ENCODE measurements around the gene SIVA1.
"Not testable (repeated sequence)": the region's sequence is repeated elsewhere in the genome, so short reads cannot be mapped to it uniquely, and the experiment has no call there.

Gene SIVA1

DNA sequence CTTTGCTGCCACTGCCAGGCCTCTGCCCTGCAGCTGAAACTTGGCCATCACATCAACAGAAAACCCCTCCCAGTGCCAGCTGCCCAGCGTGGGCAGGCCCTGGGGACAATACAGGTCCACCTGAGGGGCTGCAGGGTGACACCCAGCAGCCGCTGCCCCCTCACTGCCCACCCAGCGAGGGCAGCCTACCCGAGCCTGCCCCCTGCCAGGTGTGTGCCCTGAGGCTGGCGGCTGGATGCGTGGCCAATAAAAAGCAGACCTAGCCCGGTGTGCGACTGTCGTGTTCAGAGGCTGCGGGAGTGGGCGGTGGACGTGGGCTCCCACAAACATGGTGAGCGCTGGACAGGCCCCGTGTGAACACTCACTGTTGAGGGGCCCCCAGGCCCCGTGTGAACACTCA lies 33.6 kb upstream of the SIVA1 start:
- DNase-seq (ENCODE audit: low read depth in 3 of 3, low spot score in 1 of 3), result no peak

DNA sequence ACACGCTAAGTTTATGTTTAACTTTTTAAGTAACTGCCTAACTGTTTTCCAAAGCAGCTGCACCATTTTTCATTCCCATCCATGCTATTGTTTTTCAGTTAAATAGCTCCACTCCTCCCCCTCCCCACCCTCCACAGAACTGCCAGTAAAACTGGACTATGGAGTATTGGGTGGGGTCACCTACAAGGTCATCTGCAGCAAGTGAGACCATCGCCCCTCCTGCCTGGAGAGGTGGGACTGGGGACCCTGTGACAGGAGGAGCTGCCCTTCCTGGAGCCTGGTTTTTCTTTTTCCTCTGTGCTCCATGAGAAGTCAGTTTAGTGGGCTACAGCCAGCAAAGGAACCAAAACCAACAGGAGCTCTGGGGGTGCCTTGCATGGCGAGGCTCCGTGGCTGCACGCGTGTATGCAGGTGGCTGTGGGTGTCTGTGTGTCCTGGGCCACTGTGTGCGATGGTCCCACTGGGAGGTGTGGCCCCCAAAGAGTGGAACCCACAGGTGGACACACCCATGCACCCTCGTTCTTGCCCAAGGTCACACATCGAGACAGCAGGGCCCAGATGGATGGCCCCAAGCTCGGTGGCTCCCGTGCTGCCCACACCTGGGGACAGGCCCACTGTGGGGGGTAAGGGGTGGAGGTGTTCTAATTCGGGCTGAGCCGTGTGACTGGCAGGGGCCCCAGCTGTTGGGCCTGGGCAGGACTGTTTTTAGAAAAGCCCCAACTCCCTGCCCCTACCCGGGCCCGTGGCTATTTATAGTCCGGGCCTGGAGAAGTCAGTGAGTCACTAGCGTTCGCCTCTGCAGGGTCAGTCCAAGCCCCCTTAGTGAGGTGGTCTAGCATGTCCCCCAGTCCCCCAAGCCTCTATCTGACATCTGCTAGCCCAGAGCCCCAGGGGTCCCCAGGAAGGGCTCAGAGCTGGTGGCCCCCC lies 31.2 kb upstream of the SIVA1 start:
- no peak for DNase-seq (ENCODE audit: low read depth in 3 of 3, low spot score in 1 of 3)

DNA sequence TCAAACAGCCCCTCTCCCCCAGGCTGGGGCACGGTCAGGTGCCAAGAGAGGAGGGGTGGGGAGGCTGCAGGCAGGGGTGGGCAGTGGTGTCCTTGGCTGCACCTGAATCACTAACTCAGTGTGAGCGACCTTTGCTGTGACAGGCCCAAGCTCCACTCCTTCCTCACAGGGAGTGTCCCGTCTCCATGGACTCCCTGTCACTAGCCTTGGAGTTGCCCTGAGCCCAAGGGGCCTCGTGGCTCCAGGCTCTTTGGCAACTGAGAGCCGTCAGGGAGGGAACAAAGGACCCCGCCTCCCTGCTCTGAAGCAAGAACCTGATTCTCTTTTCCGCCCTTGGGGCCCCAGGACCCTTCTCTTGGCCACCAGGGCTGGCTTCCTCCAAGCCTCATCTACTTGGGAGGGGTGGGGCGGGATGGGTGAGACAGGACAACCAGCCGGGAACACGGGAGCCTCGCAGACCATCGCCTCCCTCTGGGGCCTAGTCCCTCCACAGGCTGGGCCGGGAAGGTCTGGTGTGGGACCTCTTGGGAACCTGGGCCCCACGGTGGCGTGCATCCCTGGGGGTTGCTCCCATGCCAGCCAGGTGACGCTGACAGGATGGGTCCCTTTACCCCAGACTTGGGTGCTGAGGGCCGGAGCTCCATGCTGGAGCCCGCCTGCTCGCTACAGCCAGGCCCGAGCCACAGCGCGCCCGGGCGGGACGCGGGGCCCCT lies 29.9 kb upstream of the SIVA1 start:
- DNase-seq (ENCODE audit: low read depth in 3 of 3, low spot score in 1 of 3), result no peak

DNA sequence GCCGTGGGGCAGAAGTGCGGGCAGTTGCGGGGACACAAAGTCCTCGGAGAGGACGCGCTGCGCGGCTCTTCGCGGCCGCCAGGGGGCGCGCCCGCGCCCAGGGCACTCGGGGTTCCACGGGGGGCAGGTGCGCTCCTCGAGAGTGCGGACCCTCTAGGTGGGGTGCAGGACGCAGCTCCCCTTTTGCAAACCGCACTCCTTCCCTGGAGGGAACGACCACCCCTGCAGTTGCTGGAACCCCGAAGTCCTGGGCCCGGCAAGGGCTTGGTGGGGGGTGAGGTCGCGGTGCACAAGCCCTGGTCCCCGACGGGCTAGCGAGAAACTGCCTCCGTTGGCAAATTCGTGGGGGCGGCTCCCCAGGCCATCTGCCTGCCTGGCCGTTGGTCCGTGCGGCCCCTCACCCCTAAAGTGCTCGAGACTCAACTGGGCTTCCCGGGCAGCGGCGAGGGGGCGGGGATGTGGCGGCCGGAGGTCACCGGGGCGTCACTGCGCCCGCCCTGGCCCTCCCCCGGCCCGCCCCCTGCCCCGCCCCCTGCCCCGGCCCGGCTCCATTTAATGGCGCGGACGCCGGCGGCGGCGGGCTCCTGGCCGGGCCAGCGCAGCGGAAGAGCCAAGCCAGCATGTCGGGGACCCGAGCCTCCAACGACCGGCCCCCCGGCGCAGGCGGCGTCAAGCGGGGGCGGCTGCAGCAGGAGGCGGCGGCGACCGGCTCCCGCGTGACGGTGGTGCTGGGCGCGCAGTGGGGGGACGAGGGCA lies 29.1 kb upstream of the SIVA1 start, which contains the start of gene ADSS1:
Gene ADSS1, plus strand, starts transcription at position 579 of the 756 bp plus-strand sequence. Its CDS starts 42 bp downstream, at position 621.
- peak; percentile 10 to 48 (median 34) for DNase-seq (ENCODE audit: low read depth in 3 of 3, low spot score in 1 of 3)

DNA sequence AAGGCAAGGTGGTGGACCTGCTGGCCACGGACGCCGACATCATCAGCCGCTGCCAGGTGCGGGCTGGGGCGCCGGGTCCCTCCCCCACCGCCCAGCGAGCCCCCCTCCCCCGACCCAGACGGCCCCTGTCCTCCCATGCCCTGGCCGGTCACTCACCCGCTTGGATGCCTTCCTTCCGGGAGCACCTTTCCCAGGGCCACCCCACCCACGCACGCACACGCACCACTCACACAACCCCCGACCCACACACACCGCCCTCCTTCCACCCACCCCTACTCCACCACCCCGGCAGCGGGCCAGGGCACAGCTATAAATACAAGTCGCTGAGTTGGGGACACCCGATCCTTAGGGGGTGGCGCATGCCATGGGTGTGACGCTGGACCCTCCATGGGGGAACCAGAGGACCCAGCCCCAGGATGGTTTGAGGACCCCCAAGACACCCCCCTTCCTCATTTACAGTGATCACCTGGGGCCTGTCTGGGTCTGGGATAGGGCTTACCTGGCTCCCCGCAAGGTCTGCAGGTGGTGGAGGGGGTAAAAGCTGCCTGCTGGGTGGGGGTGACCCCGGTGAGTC lies 28.5 kb upstream of the SIVA1 start:
- no peak for DNase-seq (ENCODE audit: low read depth in 3 of 3, low spot score in 1 of 3)

DNA sequence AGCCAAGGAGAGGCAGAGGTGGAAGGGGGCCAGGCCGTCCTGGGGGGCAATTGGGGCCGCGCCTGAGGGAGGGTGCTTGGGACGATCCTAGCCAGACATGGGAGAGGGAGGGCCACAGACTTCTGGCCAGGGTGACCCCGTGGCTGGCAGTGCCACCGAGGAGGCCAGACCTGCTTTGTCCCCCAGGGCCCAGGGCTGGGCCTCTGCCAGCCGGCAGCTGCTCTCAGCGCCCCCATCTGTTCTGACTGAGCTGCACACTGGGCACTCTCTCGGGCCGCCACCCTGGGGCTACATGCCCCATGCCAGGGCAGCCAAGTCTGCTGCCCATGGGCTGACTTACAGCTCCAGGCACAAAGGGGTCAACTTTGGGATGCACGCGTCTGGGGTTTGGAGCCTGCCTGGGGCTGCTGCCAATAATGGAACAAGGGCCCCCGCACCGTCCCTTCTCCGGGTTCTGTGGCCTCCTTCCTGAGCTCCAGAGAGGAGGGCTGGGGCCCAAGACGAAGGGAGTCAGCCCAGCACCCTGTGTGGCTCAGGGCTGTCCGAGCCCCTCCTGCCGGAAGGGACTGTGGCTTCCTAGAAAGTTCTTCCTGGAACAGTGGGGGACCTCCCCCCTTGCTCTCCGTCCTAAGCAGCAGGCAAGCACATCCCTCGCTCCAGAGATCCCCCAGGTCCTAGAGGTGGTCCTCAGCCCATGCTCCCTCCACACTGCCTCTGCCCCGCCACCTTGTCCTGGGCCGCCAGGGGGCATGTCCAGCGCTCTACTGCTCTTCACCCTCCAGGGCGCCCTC lies 27.8 kb upstream of the SIVA1 start:
- no peak for DNase-seq (ENCODE audit: low read depth in 3 of 3, low spot score in 1 of 3)

DNA sequence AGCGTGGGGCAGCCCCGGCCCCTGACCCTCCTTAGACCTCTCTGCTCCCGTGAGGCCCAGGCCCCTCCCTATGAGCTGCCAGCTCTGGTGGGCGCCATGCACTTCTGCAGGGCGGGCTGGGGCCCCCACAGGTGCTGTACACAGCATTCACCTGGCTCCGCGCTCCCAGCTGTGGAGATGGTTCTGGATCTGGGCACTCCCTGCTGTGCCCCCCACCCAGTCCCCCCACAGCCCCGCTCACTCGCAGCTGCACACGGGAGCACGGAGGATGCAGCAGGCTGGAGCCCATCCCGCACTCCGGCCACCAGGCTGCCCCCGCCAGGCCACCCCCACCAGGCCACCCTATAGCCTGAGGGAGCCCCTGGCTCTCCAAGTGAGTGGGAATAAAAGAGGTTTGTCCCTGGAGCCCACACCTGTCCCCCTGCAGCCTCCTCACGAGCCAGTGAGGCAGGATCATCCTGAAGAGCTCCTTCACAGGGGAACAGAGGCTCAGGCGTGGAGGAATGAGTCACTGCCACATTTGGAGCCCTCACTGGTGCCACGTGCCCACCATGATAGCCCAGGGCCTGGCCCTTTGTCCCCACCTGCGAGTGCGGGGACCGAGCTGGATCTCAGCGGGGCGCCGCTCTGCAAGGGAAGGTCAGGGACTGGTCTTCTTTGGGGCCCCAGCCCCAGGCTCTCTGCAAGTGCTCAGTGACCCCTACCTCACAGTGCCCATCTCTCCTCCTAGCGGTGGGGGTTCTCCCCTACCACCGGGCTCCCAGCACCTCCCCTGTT lies 27.0 kb upstream of the SIVA1 start:
- DNase-seq (ENCODE audit: low read depth in 3 of 3, low spot score in 1 of 3), result no peak

DNA sequence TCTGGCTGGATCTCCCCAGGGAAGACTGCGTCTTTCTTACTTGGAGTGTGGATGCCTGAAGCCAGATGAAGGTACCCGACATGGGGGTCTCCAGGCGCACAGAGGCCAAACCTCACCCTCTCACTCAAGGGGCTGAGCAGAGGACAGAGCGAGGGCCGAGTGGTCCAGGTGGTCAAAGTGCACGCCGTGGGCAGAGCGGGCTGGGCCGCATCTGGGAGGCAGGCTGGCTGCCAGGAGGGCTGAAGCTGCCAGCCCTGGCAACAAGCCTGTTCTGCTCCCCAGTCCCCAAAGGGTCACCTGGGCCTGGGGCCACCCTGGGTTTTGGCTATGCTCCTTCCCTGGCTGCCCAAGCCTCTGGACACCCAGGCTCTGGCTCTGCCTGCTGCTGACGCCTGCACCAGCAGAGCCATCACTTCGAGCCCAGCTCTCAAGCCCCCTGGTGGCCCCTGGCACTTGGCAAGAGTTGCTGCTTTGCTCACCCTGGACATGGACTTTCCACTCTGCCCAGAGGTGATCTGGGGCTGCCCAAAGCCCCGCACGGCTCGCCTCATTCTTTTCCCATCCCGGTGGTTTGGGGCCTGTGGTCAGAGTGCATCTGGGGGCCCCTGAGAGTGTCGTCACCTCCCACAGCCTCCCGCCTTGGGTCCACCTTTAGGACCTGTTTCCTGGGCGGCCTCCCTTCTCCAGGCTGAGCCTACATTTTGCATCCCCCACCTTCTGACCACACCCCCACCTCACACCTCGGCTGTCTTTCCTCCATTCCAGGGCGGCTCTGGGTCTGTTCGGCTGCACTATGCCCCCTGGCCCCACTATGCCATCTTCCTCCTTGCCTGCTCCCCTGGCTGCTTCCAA lies 26.1 kb upstream of the SIVA1 start:
- no peak for DNase-seq (ENCODE audit: low read depth in 3 of 3, low spot score in 1 of 3)

DNA sequence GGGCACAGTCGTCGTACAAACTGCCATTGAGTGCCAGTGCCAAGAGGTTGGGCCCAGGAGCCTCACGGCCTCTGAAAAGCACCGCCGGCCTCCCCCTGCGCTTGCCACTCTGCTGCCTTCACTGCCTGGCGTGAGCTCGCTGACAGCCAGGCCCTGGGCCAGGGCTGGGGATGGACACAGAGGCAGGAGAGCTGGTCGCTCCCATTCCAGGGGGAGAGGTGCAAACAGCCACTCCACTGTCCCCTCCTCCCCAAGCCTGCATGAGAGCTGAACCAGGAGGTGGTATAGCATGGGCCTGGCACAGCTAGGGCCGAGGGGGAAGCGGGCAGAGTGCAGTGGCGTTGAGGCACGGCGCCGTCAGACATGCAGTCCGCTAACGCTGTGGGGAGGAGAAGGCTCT lies 24.3 kb upstream of the SIVA1 start:
- no peak for DNase-seq (ENCODE audit: low read depth in 3 of 3, low spot score in 1 of 3)

DNA sequence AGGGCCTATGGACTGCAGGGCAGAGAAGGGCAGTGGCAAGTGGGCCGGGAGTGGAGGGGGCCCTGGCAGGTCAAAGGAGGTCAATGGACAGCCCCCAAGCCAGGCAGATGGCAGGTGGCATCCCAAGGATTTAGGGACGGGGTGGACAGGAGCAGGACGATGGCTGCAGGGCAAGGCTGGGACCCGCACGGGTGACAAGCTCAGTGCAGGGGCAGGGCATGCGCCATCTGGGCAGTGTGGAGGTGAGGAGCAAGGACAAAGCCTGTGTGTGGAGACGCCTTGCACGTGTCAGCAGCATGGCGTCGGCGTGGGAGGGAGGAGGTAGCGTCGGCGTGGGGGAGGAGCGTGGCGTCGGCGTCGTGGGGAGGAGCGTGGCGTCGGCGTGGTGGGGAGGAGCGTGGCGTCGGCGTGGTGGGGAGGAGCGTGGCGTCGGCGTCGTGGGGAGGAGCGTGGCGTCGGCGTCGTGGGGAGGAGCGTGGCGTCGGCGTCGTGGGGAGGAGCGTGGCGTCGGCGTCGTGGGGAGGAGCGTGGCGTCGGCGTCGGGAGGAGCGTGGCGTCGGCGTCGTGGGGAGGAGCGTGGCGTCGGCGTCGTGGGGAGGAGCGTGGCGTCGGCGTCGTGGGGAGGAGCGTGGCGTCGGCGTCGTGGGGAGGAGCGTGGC lies 23.6 kb upstream of the SIVA1 start:
- not testable (repeated sequence) for DNase-seq (ENCODE audit: low read depth in 3 of 3, low spot score in 1 of 3)

DNA sequence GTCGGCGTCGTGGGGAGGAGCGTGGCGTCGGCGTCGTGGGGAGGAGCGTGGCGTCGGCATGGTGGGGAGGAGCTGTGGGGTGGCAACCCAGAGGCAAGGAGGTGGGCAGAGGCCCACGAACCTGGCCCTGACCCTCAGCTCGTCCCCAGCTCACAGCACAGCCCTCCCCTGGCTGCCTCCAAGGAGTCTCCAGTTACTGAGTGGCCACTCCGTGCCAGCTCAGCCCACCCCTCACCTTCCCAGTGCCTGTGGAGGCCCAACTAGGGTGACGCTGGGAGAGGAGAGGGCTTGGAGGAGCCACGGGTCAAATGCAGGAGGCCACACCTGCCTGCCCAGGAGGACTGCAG lies 23.1 kb upstream of the SIVA1 start:
- no peak for DNase-seq (ENCODE audit: low read depth in 3 of 3, low spot score in 1 of 3)

DNA sequence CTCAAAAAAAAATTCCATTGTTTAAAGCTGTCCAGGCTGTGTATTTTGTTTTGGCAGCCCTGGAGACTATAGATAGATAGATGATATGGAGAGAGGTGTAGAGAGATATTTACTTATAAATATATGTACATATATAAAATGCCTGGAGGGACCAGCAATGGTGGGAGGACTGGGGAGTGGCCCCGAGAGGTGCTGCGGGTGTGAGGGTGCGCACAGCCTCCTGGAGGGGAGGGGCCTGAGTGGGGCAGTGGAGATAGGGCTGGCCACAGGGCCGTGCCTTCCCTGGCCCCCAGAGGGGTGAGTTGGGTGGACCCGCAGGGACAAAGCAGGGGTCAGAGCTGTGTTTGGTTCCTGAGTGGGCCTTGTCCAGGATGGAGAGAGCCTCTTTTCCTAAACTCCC lies 22.5 kb upstream of the SIVA1 start:
- no peak for DNase-seq (ENCODE audit: low read depth in 3 of 3, low spot score in 1 of 3)

DNA sequence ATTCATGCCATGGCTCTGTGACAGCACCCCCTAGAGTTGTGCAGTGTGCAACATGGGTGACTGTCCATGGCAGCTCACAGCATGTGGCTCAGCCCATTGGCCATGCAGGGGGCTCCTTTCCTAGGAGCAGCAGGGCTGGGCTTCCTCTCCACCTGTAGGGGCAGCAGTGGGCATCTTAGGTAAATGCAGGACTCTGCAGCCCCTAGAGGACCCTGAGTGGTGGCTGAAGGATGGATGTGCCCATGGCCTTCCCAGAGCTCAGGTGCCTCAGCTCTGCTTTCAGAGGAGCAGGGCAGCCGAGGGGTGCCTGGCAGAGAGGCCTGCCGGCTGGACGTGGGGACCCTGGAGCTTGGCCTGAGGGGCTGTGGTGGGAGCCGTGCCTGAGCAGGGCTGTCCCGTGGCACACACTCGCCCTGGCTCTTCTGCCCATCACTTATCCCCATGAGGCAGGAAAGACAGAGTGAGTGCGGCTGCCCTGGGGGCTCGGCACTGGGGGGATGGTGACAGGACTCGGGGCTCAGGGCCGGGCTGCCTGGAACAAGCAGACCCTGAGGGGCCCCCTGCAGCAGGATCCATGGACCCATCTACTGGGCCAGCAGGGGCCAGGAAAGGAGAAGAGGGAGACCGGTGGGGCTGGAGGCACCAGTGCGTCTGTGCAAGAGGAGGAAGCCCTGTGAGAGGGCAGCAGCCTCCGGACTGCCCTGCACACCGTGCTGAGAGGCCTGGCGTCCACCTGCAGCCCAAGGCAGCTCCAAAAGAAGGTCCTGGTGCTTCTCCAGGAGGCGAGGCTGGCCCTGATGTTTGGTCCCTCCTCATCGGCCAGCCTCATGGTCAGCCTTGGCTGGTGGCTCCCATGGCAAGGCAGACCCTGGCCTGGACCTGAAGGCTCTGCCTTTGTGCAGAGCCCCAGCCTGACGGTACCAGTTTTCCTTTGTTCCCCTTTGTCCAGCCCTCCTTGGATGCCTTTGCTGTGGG lies 21.3 kb upstream of the SIVA1 start:
- no peak for DNase-seq (ENCODE audit: low read depth in 3 of 3, low spot score in 1 of 3)

DNA sequence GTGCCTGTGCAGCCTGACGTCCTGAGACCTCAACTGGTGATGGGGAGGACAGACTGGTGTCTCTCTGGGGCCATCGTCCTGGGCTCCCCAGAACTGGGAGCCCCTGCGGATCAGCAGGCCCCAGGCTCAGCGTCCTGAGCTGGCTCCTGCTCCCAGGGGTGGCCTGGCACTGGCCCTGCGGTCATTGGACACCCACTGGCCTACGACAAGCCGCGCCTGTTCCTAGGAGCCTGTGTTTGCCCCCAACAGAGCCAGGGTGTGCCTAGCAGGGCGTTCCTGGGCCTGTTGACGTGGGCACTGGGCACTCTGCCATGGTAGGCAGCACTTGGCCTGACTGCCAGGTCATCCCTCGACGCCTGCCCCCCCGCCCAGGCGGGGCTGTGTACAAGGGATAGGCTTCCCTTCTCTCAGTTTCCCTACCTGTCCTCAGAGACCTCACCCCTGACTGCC lies 20.6 kb upstream of the SIVA1 start:
- DNase-seq (ENCODE audit: low read depth in 3 of 3, low spot score in 1 of 3), result no peak

DNA sequence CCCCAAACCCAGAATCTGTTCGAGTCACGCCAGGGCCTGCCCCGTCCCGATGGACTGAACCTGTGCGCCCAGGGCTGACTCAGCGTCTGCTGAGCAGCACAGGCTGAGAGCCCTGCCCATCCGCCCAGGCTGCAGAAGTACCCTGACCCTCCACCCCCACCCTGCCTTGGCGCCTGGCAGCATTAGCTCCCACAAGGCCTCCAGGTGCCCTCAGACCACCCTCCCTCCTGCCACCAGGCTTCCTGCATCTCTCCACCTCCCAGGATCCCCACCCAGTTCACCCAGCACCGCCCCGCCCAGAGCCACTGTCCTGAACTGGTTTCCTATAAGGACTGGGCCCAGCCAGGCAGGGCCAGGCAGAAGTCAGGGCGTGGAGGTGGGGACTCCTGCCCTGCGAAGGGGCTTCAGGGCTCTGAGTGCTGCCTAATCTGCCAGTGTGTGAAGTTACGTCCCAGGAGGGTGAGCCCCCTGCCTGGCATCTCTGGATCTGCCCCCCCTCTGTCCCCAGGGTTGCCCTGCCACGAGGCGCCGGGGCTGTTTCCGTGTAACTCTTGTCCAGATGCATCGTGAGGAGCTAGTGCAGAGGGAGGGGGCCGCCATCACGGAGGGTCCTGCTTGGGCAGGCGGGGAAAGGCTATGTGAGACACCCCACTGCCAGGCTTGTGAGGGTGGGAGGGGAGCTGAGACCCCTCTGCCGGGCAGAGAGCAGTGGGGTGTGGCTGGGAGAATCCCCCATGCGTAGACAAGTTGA lies 19.8 kb upstream of the SIVA1 start:
- no peak for DNase-seq (ENCODE audit: low read depth in 3 of 3, low spot score in 1 of 3)

DNA sequence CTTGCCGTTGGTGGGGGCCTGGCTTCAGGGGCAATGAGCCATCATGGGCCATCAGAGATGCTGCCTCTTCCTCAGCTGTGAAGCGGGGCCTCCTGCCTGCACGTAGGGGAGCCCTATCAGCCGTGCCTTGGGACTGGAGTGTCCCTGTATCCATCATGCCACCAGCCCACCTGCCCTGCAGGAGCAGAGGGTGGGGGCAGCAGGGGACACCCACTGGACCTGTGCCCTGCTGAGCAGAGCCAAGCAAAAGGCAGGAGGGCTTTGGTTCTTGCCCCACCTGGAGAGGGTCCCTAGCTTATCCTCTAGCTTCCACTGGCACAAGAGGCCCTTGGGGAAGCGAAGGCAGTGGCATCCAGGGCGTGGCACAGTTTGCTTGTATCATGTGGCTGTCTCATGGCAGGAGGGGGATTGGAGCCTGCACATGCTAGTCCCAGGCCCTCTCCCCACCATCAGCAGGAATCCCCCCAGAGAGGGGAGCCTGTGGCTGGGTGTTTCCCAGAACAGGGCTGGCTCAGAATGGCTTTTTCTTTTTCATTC lies 18.8 kb upstream of the SIVA1 start:
- no peak for DNase-seq (ENCODE audit: low read depth in 3 of 3, low spot score in 1 of 3)
